H1 (cell line): ENCODE results near the gene MYO5B. TPM values are rescaled to one million over a fixed set of nuclear protein-coding genes. Genes with fewer than 3 reads are reported as not detected.

ENCODE experiments used
- CTCF ChIA-PET: fragments of 300-600 bp; sonication (Branson Sonifier 250); formaldehyde crosslinking; loops from one replicate; lab custom pipeline; 2021; ENCODE audit not compliant: partially characterized antibody; lab: Charles Lee
- POLR2A ChIA-PET: fragments of 300-600 bp; sonication (Branson Sonifier 250); formaldehyde crosslinking; loops from one replicate; lab custom pipeline; 2021; ENCODE audit warnings: inconsistent platforms; ENCODE audit not compliant: partially characterized antibody; lab: Charles Lee
- DNase-seq, 2 experiments: peaks; one replicate each; pipeline versions ENCODE4 v3.0.0 to v3.0.0-alpha.2; 2010 to 2022; ENCODE audit warnings: low spot score in 2 of 2, low read depth in 1 of 2, mixed read lengths in 1 of 2
- FAIRE-seq: peaks from 2 replicates; lab custom pipeline; 2011; peaks lifted over from hg19 to GRCh38; lab: Jason Lieb, UNC
- H2AFZ ChIP-seq: 2 replicates; pipeline ENCODE4 v1.8.1; 2012; ENCODE audit warnings: low read length, inconsistent platforms
- H2AK5ac ChIP-seq: 2 replicates; pipeline ENCODE4 v1.6.1; 2013; ENCODE audit warnings: low read depth, low read length
- H2BK120ac ChIP-seq: replicated peaks from 2 replicates; pipeline ENCODE3; 2013; ENCODE audit warnings: low read depth, low read length, inconsistent platforms
- H2BK12ac ChIP-seq: 2 replicates; pipeline ENCODE4 v1.6.1; 2013; ENCODE audit warnings: low read depth, low read length
- H2BK15ac ChIP-seq: 2 replicates; pipeline ENCODE4 v1.6.1; 2013; ENCODE audit warnings: low read length
- H2BK20ac ChIP-seq: 2 replicates; pipeline ENCODE4 v1.6.1; 2013; ENCODE audit warnings: low read length
- H2BK5ac ChIP-seq: 2 replicates; pipeline ENCODE4 v1.6.1; 2013; ENCODE audit warnings: low read depth, low read length
- H3K14ac ChIP-seq: 2 replicates; pipeline ENCODE4 v1.6.1; 2013; ENCODE audit warnings: inconsistent platforms; ENCODE audit not compliant: insufficient read length
- H3K18ac ChIP-seq: 2 replicates; pipeline ENCODE4 v1.6.1; 2013; ENCODE audit warnings: low read length; ENCODE audit errors: extremely low read depth
- H3K23ac ChIP-seq: 2 replicates; pipeline ENCODE4 v1.6.1; 2013; ENCODE audit warnings: inconsistent platforms; ENCODE audit not compliant: insufficient read length
- H3K23me2 ChIP-seq: 2 replicates; pipeline ENCODE4 v1.6.1; 2013; ENCODE audit warnings: low read depth, low read length
- H3K27ac ChIP-seq: 2 replicates; pipeline ENCODE4 v1.6.1; 2011; ENCODE audit warnings: low read depth, low read length, inconsistent platforms
- H3K27me3 ChIP-seq, 4 experiments: replicated peaks in 1 of 4; 1 replicate in 1 of 4; 2 replicates in 3 of 4; pipeline versions ENCODE4 v1.6.1 to v1.8.1; 2011 to 2013; ENCODE audit warnings: low read length in 3 of 4, mild to moderate bottlenecking in 3 of 4, inconsistent platforms in 2 of 4, mixed read lengths in 2 of 4, moderate library complexity in 1 of 4; ENCODE audit not compliant: control insufficient read depth in 3 of 4, insufficient read depth in 3 of 4; ENCODE audit errors: extremely low read depth in 1 of 4
- H3K36me3 ChIP-seq, 4 experiments: 2 replicates each; pipeline versions ENCODE4 v1.6.1 to v1.8.1; 2011 to 2013; ENCODE audit warnings: mild to moderate bottlenecking in 4 of 4, low read length in 3 of 4, moderate library complexity in 2 of 4, control low read depth in 1 of 4, inconsistent platforms in 1 of 4; ENCODE audit not compliant: insufficient read depth in 4 of 4, control insufficient read depth in 2 of 4
- H3K4ac ChIP-seq: replicated peaks from 2 replicates; pipeline ENCODE3; 2013; ENCODE audit warnings: low read length, low read depth, mixed read lengths, inconsistent platforms; ENCODE audit not compliant: insufficient read length
- H3K4me1 ChIP-seq, 4 experiments: replicated peaks in 1 of 4; 1 replicate in 1 of 4; 2 replicates in 3 of 4; pipeline versions ENCODE4 v1.6.1 to v1.8.1; 2011 to 2013; ENCODE audit warnings: low read length in 3 of 4, inconsistent platforms in 2 of 4, mixed read lengths in 1 of 4; ENCODE audit not compliant: insufficient read depth in 4 of 4, control insufficient read depth in 3 of 4
- H3K4me2 ChIP-seq, 2 experiments: 2 replicates each; pipeline versions ENCODE4 v1.6.1 to v1.8.1; 2011 to 2013; ENCODE audit warnings: low read depth in 2 of 2, low read length in 2 of 2, control low read depth in 1 of 2, inconsistent platforms in 1 of 2, mild to moderate bottlenecking in 1 of 2; ENCODE audit not compliant: insufficient read depth in 1 of 2
- H3K4me3 ChIP-seq, 4 experiments: fragments of 200-600, 300-600 bp in 1 of 4; sonication (generic), shearing (Covaris generic), sonication (Bioruptor Twin) in 1 of 4; 2 replicates each; pipeline versions ENCODE4 v1.5.1 to v1.8.1; 2011 to 2016; ENCODE audit warnings: low read length in 4 of 4, low read depth in 3 of 4, control low read depth in 2 of 4, inconsistent platforms in 2 of 4, mild to moderate bottlenecking in 2 of 4, mixed read lengths in 1 of 4, moderate library complexity in 1 of 4; ENCODE audit not compliant: insufficient read depth in 2 of 4; ENCODE audit errors: extremely low read depth in 1 of 4
- H3K56ac ChIP-seq: replicated peaks from 2 replicates; pipeline ENCODE3; 2013; ENCODE audit warnings: low read depth, mild to moderate bottlenecking, mixed read lengths, low read length, inconsistent platforms; ENCODE audit not compliant: insufficient read length
- H3K79me1 ChIP-seq: 2 replicates; pipeline ENCODE4 v1.6.1; 2013; ENCODE audit warnings: low read depth, low read length, control low read depth
- H3K79me2 ChIP-seq, 2 experiments: 2 replicates each; pipeline versions ENCODE4 v1.6.1 to v1.8.1; 2012 to 2013; ENCODE audit warnings: low read length in 2 of 2, mild to moderate bottlenecking in 2 of 2, inconsistent platforms in 1 of 2; ENCODE audit not compliant: insufficient read depth in 2 of 2, control insufficient read depth in 1 of 2
- H3K9ac ChIP-seq, 4 experiments: replicated peaks in 1 of 4; 1 replicate in 1 of 4; 2 replicates in 3 of 4; pipeline versions ENCODE4 v1.6.1 to v1.8.1; 2011 to 2013; ENCODE audit warnings: low read depth in 3 of 4, low read length in 3 of 4, control low read depth in 2 of 4, mild to moderate bottlenecking in 2 of 4, moderate library complexity in 2 of 4, inconsistent platforms in 1 of 4; ENCODE audit errors: extremely low read depth in 1 of 4
- H3K9me3 ChIP-seq, 2 experiments: 2 replicates each; pipeline versions ENCODE4 v1.6.1 to v1.8.1; 2012 to 2013; ENCODE audit warnings: mild to moderate bottlenecking in 2 of 2, moderate library complexity in 2 of 2, control low read depth in 1 of 2, inconsistent platforms in 1 of 2, low read depth in 1 of 2, low read length in 1 of 2, mixed read lengths in 1 of 2; ENCODE audit not compliant: insufficient read depth in 2 of 2
- H4K20me1 ChIP-seq, 2 experiments: replicated peaks in 1 of 2; 2 replicates each; pipeline versions ENCODE3 to v1.8.1; 2011 to 2013; ENCODE audit warnings: inconsistent platforms in 2 of 2, low read length in 2 of 2, mild to moderate bottlenecking in 1 of 2; ENCODE audit not compliant: insufficient read depth in 2 of 2, control insufficient read depth in 1 of 2
- H4K5ac ChIP-seq: 2 replicates; pipeline ENCODE4 v1.6.1; 2013; ENCODE audit warnings: low read length, low read depth, mixed read lengths, inconsistent platforms; ENCODE audit not compliant: insufficient read length
- H4K8ac ChIP-seq: 2 replicates; pipeline ENCODE4 v1.8.0; 2013; ENCODE audit warnings: mild to moderate bottlenecking, moderate library complexity, low read length, inconsistent platforms; ENCODE audit not compliant: insufficient read depth; ENCODE audit errors: extremely low read depth
- H4K91ac ChIP-seq: replicated peaks from 2 replicates; pipeline ENCODE3; 2013; ENCODE audit warnings: low read length, mixed read lengths, inconsistent platforms; ENCODE audit not compliant: insufficient read length
- BACH1 ChIP-seq: IDR thresholded peaks from 2 replicates; pipeline ENCODE4 v1.6.1; 2012; ENCODE audit warnings: low read length, improper control_type of control experiment
- JUN ChIP-seq: IDR thresholded peaks from 2 replicates; pipeline ENCODE4 v1.6.1; 2011; ENCODE audit warnings: low read depth, mild to moderate bottlenecking, improper control_type of control experiment, low read length
- KDM4A ChIP-seq: IDR thresholded peaks from one replicate; pipeline ENCODE4 v1.7.1; 2012; ENCODE audit warnings: low read depth, mild to moderate bottlenecking, moderate library complexity, low read length, inconsistent platforms; ENCODE audit not compliant: severe bottlenecking
- SIX5 ChIP-seq: IDR thresholded peaks from 2 replicates; pipeline ENCODE4 v1.6.1; 2011; ENCODE audit warnings: mild to moderate bottlenecking, low read depth, low read length
- SP1 ChIP-seq: IDR thresholded peaks from 2 replicates; pipeline ENCODE4 v1.6.1; 2011; ENCODE audit warnings: low read depth, low read length
- SUZ12 ChIP-seq: fragments of 200-600 bp; sonication (generic); IDR thresholded peaks from 2 replicates; pipeline ENCODE4 v1.6.1; 2012; ENCODE audit warnings: mild to moderate bottlenecking, inconsistent platforms, low read length, moderate library complexity, mixed read lengths
- TAF1 ChIP-seq: IDR thresholded peaks from 2 replicates; pipeline ENCODE4 v1.6.1; 2011; ENCODE audit warnings: mild to moderate bottlenecking, low read depth, low read length
- WGBS, 2 experiments: shearing (Covaris generic) in 1 of 2; methylation state at CpG; one replicate each; pipeline versions ENCODE4 v1.1.6 to v1.1.7; 2013 to 2015; ENCODE audit warnings: low lambda C conversion rate in 2 of 2, mixed read lengths in 2 of 2, inconsistent platforms in 1 of 2, low coverage in 1 of 2, missing lambda C conversion rate in 1 of 2; ENCODE audit not compliant: insufficient replicate concordance in 2 of 2, insufficient coverage in 1 of 2, insufficient read length in 1 of 2; ENCODE audit errors: extremely low coverage in 1 of 2, missing lambda C conversion rate in 1 of 2; 5-methylcytosine and 5-hydroxymethylcytosine counted together
- polyA plus RNA-seq, 7 experiments: library from polyadenylated mRNA; depleted of rRNA in 3 of 7; stranded (reverse) in 5 of 7; unstranded in 2 of 7; fragments of >200 nt in 5 of 7; fragments of 200-250 nt in 2 of 7; gene quantifications; 1 replicate in 5 of 7; 2 replicates in 1 of 7; 4 replicates in 1 of 7; pipeline versions ENCODE4 v1.2.1 to v1.2.3, GENCODE V29; 2011 to 2013; ENCODE audit warnings: missing spikeins in 2 of 7, mixed read lengths in 2 of 7
- total RNA-seq: library from RNA; stranded (reverse); fragmentation: NEBNext Ultra II Directional; extraction: Animal tissue kit (Norgen Biotek cat#: 25700); gene quantifications from 2 replicates; pipeline ENCODE4 v1.2.1, GENCODE V29; 2021
- TF ChIP-seq, protein P1 (sequence below): IDR thresholded peaks from 2 replicates; pipeline ENCODE4 v1.6.1; 2011; ENCODE audit warnings: low read length, improper control_type of control experiment
- TF ChIP-seq, protein P2 (sequence below): IDR thresholded peaks from 2 replicates; pipeline ENCODE4 v1.6.1; 2012; ENCODE audit warnings: inconsistent platforms

Gene MYO5B
- total and polyA plus RNA-seq, 2 of the 8 experiments (the other 6 are each of a cell fraction or from before 2014, with no cell fraction given), result 6.4 to 7.7 TPM

DNA sequence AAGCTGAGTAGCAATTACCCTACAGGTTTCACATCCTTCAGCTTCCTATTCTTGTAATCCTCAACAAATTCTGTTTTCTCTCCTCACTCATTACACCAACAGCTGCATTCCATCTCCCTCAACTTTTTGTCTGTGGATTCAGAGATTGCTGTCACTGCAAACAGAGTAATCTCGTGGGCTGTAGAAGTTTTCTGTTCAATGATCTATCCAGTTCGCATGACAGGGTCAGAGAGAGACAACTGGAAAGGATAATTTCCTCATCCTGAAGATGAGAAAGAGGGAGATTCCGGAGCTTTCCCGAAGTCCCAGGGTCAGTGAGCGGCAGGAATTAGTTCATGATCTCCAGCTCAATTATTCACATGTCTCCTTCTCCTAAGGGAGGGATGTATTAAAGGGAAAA is 75.7 kb downstream of the MYO5B start:
- no peak for DNase-seq
- Histone ChIP-seq H2BK15ac (no peak overlapping the region), H2AK5ac (no peak overlapping the region), H4K91ac (no peak overlapping the region), H4K5ac (no peak overlapping the region), H3K4ac (no peak overlapping the region), H2BK12ac (no peak overlapping the region), H2BK20ac (no peak overlapping the region), H3K56ac (no peak overlapping the region), H3K14ac (no peak overlapping the region)
- no peak for FAIRE-seq
- TF ChIP-seq BACH1 (no peak), SP1 (no peak), TAF1 (no peak), SUZ12 (no peak), JUN (no peak), KDM4A (no peak), SIX5 (no peak)
- TF ChIP-seq, protein P1, sequence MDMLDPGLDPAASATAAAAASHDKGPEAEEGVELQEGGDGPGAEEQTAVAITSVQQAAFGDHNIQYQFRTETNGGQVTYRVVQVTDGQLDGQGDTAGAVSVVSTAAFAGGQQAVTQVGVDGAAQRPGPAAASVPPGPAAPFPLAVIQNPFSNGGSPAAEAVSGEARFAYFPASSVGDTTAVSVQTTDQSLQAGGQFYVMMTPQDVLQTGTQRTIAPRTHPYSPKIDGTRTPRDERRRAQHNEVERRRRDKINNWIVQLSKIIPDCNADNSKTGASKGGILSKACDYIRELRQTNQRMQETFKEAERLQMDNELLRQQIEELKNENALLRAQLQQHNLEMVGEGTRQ, result no peak
- TF ChIP-seq, protein P2, sequence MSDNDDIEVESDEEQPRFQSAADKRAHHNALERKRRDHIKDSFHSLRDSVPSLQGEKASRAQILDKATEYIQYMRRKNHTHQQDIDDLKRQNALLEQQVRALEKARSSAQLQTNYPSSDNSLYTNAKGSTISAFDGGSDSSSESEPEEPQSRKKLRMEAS, result no peak
- TF ChIP-seq, all 59 proteins: peak for 0
- Histone ChIP-seq H3K18ac (no peak overlapping the region), H4K20me1 (no peaks in the 10 kb centered on the region), H3K4me1 (peaks cover 0 to 4% (median 0%) of the 10 kb centered on the region in 4 experiments; a peak in 1 of 7 replicates), H3K4me3 (no peak overlapping the region), H3K27ac (no peak overlapping the region), H2BK120ac (no peak overlapping the region), H3K4me2 (no peak overlapping the region), H3K36me3 (no peaks in the 10 kb centered on the region), H3K9me3 (no peaks in the 10 kb centered on the region), H3K79me1 (no peaks in the 10 kb centered on the region), H3K9ac (no peak overlapping the region), H3K23ac (no peak overlapping the region), H2BK5ac (no peak overlapping the region), H2AFZ (no peak overlapping the region), H3K27me3 (no peaks in the 10 kb centered on the region; a peak in 1 of 7 replicates), H3K79me2 (no peaks in the 10 kb centered on the region), H3K23me2 (no peaks in the 10 kb centered on the region), H4K8ac (no peak overlapping the region)
- 90% methylated on average over 5 of the region's 5 CpGs; no CpG with 5 or more reads in 1 of the 2 experiments for WGBS, 2 experiments
- ChIA-PET CTCF (interaction anchor here (1.2 to 1.7 kb wide), 2 partner anchors 10 to 85 kb away, joined by 3 read pairs; no protein-coding TSS in a partner anchor), POLR2A (no interaction called here)
